ENCODE data around the gene BTBD10. TPM values are rescaled to one million over a fixed set of nuclear protein-coding genes. Genes with fewer than 3 reads are reported as not detected.

Gene BTBD10
- total and polyA plus RNA-seq, 2 donors from 2014 or later = 12.9 to 27.9 TPM

GRCh38 chr11:13344818-13345217 lies 118.2 kb downstream of the BTBD10 start:
- no peak overlapping the region for H3K9ac ChIP-seq (ENCODE audit: low read length in 3 of 3)
- FAIRE-seq = no peak
- H3K9me3 ChIP-seq (ENCODE audit: control insufficient read depth in 2 of 3, insufficient read depth in 1 of 3, low read length in 3 of 3) = no peaks in the 10 kb centered on the region
- intact Hi-C loops (cut with DNase I) = no loop called here
- no peaks in the 10 kb centered on the region for H3K4me1 ChIP-seq (ENCODE audit: control insufficient read depth in 2 of 3, insufficient read depth in 2 of 3, low read depth in 1 of 3, low read length in 3 of 3)
- no peaks in the 10 kb centered on the region for H3K27me3 ChIP-seq (ENCODE audit: control insufficient read depth, insufficient read depth, low read length)
- no peak overlapping the region for H3K4me3 ChIP-seq (ENCODE audit: low read length in 3 of 3)
- H3K27ac ChIP-seq (ENCODE audit: low read depth in 2 of 2, low read length in 2 of 2) = no peak overlapping the region
- TF ChIP-seq CTCF (IDR thresholded peaks at IDR 0.05; ENCODE audit: borderline replicate concordance, extremely low read depth, insufficient read depth) = no peak
- peaks cover 0 to 2% (median 0%) of the 10 kb centered on the region in 3 donors for H3K36me3 ChIP-seq (ENCODE audit: control insufficient read depth in 2 of 3, insufficient read depth in 3 of 3, low read length in 3 of 3)
- DNase-seq = no peak

GRCh38 chr11:13343931-13344717 lies 118.9 kb downstream of the BTBD10 start:
- no peaks in the 10 kb centered on the region for H3K36me3 ChIP-seq (ENCODE audit: control insufficient read depth in 2 of 3, insufficient read depth in 3 of 3, low read length in 3 of 3)
- peak in 4 of 5 donors; percentile 75 to 90 (median 84) for DNase-seq
- no peaks in the 10 kb centered on the region for H3K27me3 ChIP-seq (ENCODE audit: control insufficient read depth, insufficient read depth, low read length)
- intact Hi-C loops (cut with DNase I) = no loop called here
- H3K4me3 ChIP-seq (ENCODE audit: low read length in 3 of 3) = no peak overlapping the region
- H3K9ac ChIP-seq (ENCODE audit: low read length in 3 of 3) = no peak overlapping the region
- peaks cover 0 to 3% (median 0%) of the 10 kb centered on the region in 3 donors for H3K4me1 ChIP-seq (ENCODE audit: control insufficient read depth in 2 of 3, insufficient read depth in 2 of 3, low read depth in 1 of 3, low read length in 3 of 3)
- TF ChIP-seq CTCF (IDR thresholded peaks at IDR 0.05; ENCODE audit: borderline replicate concordance, extremely low read depth, insufficient read depth) = peak; percentile 75
- H3K27ac ChIP-seq (ENCODE audit: low read depth in 2 of 2, low read length in 2 of 2) = no peak overlapping the region
- no peak for FAIRE-seq
- H3K9me3 ChIP-seq (ENCODE audit: control insufficient read depth in 2 of 3, insufficient read depth in 1 of 3, low read length in 3 of 3) = no peaks in the 10 kb centered on the region

GRCh38 chr11:13343067-13343466 lies 120.0 kb downstream of the BTBD10 start:
- H3K9me3 ChIP-seq (ENCODE audit: control insufficient read depth in 2 of 3, insufficient read depth in 1 of 3, low read length in 3 of 3) = no peaks in the 10 kb centered on the region
- no peak for TF ChIP-seq CTCF (IDR thresholded peaks at IDR 0.05; ENCODE audit: borderline replicate concordance, extremely low read depth, insufficient read depth)
- H3K36me3 ChIP-seq (ENCODE audit: control insufficient read depth in 2 of 3, insufficient read depth in 3 of 3, low read length in 3 of 3) = no peaks in the 10 kb centered on the region
- no peak overlapping the region for H3K9ac ChIP-seq (ENCODE audit: low read length in 3 of 3)
- no peak for DNase-seq
- intact Hi-C loops (cut with DNase I) = no loop called here
- no peak for FAIRE-seq
- H3K27ac ChIP-seq (ENCODE audit: low read depth in 2 of 2, low read length in 2 of 2) = no peak overlapping the region
- no peak overlapping the region for H3K4me3 ChIP-seq (ENCODE audit: low read length in 3 of 3)
- peaks cover 0 to 11% (median 0%) of the 10 kb centered on the region in 3 donors for H3K4me1 ChIP-seq (ENCODE audit: control insufficient read depth in 2 of 3, insufficient read depth in 2 of 3, low read depth in 1 of 3, low read length in 3 of 3)
- no peaks in the 10 kb centered on the region for H3K27me3 ChIP-seq (ENCODE audit: control insufficient read depth, insufficient read depth, low read length)
